ENCODE data around the gene TAS2R31.
"Not testable (repeated sequence)": the region's sequence is repeated elsewhere in the genome, so short reads cannot be mapped to it uniquely, and the experiment has no call there.

The TAS2R31 gene, protein sequence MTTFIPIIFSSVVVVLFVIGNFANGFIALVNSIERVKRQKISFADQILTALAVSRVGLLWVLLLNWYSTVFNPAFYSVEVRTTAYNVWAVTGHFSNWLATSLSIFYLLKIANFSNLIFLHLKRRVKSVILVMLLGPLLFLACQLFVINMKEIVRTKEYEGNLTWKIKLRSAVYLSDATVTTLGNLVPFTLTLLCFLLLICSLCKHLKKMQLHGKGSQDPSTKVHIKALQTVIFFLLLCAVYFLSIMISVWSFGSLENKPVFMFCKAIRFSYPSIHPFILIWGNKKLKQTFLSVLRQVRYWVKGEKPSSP

DNA sequence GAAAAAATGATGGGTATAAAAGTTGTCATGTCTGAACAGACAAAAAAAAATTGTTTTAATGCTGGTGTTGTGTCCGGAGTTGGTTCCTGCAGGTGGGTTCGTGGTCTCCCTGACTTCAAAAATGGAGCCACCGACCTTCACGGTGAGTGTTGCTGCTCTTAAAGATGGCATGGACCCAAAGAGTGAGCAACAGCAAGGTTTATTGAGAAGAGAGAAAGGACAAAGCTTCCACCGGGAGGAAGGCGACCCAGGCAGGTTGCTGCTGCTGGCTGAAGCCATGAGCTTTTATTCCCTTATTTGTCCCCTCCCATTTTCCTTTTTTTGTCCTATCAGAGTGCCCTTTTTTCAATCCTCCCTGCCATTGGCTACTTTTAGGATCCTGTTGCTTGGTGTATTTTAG is at the start of gene TAS2R31:
TSS of gene TAS2R31 (minus strand) at position 101 of the 400 bp plus-strand sequence. CDS start at position 29, 72 bp downstream.
- DNase-seq = no peak

DNA sequence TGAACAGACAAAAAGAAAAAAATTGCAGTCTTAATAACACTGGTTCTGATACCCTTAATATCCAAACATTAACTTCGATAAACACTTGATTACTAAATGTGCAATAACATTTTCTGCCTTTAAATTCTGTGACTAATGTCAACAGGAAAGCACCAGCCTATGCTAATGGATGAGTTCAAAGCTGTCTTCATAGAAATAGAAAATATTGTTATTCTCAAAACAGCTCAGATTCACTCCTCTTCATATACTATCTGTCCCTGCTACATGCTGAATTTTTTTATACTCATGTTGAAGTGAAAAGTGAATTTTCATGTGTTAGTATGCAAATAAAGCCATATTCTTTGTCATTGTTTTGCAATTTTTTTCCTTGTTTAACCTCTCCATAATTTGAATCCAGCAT is 47.0 kb upstream of the TAS2R31 start:
- DNase-seq = no peak

DNA sequence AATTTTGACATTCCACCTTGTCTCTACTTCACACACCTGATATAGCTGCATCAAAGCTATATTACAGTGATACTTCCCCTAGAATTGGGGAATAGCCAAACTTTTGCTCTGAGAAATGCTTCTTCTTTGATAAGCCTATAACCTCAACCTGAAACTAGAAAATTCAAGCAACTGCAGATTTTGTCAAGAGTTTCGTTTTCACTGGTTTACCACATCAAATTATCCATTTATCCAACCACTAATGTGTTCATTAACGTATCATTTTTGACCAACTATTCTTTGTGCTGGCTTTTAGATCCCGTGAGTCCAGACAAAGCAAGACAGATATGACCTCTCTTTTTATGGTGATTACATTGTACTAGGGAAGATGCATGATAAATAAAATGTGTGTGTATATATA is 44.4 kb upstream of the TAS2R31 start:
- no peak for DNase-seq

DNA sequence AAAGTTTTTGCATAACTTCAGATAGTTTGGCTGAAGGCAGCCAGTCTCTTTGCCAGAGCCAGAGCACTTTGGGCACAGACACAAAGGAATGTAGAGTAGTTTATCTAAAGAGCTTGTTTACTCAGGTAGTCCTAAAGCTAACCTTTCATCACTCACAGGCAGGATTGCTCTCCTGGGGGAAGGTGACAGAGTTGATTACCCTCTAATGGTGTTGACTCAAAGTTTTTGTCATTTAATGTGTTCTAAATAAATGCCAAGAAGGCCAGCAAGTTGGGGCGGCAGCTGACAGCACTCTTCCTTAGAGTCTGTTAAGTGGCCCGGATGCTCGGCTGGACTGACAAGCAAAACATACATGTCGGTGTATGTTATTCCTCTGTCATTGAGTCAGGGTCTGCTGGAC is 40.2 kb upstream of the TAS2R31 start:
- no peak for DNase-seq

DNA sequence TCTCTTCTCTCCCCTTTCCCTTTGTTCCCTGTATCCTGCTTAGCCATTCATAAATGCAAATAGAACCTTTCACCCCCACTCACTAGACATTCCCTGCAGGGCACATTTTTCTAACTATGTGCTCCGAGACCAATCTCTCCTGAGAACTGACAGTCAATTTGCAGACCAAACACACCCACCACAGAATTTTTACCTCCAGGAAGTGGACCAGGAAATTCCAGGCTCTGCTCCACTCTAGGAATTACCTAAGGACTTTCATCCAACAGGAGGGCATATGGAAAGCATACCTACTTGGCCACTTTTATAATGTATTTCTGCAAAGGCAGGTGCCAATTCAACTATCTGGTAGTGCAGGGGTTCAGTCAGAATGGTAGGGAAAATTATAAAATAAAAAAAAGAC is 39.8 kb upstream of the TAS2R31 start:
- DNase-seq = no peak

DNA sequence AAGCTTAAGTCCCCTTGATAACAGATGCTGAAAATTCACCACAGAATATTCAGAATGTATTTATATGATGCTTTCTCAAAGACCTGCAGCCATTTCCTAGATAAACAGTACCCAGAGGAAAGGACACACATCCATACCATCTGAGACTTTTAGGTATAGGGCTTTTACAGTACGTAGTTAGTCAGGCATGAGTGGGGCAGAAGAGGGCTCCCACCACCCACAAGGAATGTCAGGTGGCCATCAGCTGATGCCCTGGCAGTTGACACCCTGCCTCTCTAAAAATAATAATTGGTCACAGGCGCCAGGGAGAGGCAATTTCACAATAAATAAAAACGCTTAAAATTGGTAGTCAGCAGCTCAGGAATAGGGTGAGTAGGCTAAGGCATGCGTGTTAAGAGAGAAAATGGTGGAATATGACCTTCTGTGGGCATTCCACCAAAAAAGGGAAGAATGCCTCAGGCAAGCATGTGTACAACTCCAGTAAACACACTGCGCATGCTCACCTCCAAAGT is 38.7 kb upstream of the TAS2R31 start:
- no peak for DNase-seq

DNA sequence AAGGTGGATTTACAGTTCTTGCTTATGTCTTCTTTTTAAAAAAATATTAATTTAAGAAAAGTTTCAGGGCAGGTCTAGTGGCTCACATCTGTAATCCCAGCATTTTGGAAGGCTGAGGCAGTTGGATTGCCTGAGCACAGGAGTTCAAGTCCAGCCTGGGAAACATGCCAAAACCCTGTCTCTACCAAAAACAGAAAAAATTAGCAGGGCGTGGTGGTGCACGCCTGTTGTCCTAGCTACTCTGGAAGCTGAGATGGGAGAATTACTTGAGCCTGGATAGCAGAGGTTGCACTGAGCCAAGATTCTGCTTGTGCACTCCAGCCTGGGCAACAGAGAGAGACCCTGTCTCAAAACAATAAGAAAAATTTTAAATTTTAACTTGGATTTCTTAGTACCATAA is 36.3 kb upstream of the TAS2R31 start:
- DNase-seq = no peak

DNA sequence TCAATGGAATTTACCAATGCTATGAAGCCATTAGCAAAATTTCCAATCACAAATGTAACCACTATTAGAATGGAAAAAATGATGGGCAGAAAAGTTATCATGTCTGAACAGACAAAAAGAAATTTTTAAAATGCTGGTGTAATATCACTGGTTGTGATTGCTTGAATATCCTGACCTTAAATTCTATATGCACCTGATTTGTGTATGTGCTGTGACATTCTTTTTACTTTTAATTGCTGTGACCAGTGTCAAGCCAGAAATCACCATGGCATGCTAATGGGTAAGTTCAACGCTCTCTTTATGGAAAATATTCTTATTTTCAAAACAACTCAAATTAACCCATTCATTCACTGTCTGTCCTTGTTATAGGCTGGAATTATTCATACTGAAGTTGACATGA is 31.0 kb upstream of the TAS2R31 start, which contains the start of gene TAS2R46:
TSS of gene TAS2R46 (minus strand) at position 101 of the 400 bp plus-strand sequence. CDS start at position 101, 0 bp downstream.
- not testable (repeated sequence) for DNase-seq

DNA sequence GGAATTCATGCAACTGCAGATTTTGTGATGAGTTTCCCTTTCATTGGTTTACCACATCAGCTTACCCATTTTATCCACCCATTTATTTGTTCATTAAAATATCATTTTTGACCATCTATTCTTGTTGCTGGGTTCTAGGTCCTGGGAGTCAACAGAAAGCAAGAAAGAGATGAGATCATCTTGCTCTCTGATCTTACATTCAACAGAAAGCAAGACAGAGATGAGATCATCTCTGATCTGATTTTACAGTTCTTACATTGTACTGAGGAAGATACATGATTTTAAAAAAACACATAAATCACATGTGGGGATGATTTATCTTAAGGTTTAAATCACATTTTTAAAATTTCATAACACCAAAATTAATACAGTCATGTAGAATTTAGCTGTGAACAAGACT is 28.6 kb upstream of the TAS2R31 start:
- no peak for DNase-seq

DNA sequence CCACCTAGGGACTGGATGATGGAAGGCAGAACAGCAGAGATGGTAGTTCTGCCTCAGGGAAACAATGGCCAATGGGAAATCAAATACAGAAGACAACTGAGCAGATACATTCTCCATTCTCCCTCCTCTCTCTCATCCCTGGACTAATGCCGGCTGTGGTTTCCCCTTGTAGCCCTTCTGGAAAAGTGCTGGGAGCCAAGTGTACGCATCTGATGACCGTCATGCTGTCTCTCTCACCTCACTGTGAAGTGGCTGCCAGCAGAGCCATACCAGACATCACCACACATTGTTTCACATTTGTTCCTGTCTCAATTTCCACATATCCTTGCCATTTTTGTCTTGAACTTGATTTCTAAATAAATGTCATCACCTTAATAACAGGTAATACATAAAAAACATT is 27.8 kb upstream of the TAS2R31 start:
- no peak for DNase-seq

DNA sequence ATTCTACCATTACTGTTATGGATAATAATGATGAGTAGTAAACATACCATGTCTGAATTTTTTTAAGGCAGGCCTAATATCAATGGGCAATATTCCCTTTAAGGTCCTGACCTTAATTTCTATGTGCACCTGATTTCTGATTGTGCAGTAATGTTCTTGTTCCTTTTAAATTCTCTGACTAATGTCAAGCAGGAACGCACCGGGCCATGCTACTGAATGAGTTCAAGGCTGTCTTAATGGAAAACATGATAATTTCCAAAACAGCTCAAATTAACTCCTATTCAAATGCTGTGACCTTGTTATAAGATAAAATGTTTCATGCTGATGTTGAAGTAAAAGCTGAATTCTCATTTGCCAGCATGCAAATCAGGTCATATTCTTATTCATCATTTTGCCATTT is 24.1 kb upstream of the TAS2R31 start:
- no peak for DNase-seq

DNA sequence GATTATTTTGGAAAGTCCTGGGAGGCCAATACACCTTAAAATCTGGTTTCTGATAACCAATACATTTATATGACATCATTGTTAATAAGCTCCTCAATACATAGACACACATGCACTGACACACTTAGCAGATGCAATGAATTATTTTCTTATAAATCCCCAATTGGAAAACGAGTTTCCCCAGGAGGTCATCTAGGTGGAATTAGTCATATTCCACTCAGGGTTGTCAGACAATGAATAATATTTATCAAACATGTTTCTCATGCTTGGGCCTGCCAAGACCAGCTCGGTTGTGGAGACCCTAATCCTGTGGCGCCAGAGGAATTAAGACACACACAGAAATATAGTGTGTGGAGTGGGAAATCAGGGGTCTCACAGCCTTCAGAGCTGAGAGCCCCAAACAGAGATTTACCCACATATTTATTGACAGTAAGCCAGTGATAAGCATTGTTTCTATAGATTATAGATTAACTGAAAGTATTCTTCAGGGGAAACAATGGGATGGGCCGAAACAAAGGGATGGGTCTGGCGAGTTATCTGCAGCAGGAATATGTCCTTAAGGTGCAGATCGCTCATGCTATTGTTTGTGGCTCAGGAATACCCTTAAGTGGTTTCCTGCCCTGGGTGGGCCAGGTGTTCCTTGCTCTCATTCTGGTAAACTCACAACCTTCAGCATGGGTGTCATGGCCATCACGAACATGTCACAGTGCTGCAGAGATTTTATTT is 18.8 kb upstream of the TAS2R31 start:
- not testable (repeated sequence) for DNase-seq

DNA sequence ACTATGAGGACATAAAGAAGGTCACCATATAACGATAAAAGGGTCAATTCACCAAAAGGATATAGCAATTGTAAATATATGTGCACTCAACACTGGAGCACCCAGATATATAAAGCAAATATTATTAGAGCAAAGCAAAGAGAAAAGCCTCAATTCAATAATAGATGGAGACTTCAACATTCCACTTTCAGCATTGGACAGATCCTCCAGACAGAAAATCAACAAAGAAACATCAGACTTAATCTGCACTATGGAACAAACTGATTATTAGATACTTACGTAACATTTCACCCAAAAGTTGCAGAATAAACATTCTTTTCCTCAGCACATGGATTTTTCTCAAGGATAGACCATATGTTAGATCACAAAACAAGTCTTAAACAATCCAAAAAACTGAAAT is 10.2 kb upstream of the TAS2R31 start:
- DNase-seq = not testable (repeated sequence)

DNA sequence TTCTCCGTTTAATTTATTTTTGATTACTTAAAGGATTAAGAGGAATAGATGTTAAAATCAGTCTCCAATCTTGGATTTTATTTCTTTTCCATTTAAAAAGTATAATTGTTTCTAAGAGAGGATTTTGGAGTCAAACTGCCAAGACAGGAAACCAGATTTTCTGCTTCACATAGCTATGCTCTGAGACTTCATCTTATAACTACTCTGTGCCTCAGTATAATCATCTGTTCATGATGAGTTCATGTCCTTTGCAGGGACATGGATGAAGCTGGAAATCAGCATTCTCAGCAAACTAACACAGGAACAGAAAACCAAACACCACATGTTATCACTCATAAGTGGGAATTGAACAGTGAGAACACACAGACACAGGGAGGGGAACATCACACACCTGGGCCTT is 9.0 kb upstream of the TAS2R31 start:
- DNase-seq = no peak

DNA sequence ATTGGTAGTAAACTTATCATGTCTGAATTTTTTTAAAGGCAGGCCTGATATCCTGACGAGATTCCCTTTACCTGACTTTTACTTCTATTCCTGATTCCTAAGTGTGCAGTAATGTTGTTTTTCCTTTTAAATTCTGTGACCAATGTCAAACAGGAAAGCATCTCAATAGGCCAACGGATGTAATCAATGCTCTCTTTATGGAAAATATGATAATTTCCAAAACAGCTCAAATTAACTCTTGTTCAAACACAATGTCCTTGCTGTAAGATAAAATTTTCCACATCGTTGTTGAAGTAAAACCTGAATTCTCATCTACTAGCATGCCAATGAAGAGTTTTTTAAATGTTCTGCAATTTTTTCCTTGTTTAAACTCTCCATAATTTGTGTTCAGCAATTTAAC is 8.0 kb upstream of the TAS2R31 start:
- DNase-seq = no peak

DNA sequence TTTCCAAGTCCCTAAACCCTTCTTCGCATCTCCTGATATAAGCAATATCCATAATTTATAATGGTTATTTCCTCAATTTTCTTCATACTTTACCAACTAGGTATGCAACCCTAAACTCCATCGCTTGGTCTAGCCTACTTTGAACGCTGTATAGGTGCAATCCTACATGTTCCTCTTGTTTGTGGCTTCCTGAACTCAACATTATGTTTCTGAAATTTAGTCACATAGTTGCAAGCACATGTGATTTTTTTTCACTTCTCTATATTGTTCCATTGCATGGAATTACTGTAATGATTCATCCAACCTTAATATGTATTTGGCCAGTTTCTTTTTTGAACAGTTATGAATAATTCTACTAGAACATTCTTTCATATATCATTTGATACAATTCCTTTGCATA is 2.8 kb upstream of the TAS2R31 start:
- DNase-seq = not testable (repeated sequence)

DNA sequence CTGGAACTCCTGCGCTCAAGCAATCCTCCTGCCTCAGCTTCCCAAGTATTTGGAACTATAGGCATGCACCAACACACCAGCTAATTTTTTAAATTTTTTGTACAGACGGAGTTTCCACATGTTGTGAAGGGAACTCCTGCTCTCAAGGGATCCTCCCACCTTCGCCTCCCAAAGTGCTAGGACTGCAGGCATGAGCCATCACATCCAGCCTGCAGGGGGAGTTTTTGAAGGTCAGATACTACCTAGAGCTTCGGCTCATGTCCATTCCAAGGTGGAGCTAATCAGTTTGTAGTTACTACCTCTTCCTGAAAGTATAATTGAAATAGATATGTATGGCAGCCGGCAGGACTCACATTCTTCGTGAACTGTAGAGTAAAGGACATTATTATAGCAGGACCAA is 5.1 kb downstream of the TAS2R31 start:
- DNase-seq = no peak

DNA sequence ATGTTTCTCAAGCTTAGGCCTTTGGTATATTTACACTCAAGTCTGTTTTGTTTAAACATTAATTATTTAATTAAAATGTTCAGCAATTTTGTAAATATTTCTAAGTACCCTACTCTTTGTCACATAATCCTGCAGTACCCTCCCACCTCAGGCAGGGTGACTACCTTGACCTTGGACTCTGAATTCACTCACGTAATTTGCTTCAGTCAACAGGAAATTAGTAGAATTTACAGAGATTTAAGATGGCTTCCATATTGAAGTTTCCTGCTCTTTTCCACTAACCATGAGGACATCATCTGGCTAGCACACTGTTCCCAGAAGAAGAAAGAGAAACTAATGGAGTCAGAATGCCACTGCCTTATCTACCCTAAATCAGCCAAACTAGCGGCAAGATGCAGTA is 7.8 kb downstream of the TAS2R31 start:
- DNase-seq = no peak

DNA sequence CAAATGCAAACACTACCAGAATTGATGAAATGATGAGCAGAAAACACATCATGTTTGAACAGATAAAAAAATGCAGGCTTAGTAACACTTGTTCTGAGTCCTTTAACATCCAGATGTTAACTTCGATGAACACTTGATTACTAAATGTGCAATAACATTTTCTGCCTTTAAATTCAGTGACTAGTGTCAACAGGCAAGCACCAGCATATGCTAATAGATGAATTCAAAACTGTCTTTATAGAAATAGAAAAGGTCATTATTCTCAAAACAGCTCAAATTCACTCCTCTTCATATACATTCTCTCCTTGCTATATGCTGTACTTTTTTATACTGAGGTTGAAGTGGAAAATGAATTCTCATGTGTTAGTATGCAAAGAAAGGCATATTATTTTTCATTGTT is 8.7 kb downstream of the TAS2R31 start, which contains the start of gene TAS2R19:
TSS of gene TAS2R19 (minus strand) at position 101 of the 400 bp plus-strand sequence. CDS start at position 52, 49 bp downstream.
- no peak for DNase-seq

DNA sequence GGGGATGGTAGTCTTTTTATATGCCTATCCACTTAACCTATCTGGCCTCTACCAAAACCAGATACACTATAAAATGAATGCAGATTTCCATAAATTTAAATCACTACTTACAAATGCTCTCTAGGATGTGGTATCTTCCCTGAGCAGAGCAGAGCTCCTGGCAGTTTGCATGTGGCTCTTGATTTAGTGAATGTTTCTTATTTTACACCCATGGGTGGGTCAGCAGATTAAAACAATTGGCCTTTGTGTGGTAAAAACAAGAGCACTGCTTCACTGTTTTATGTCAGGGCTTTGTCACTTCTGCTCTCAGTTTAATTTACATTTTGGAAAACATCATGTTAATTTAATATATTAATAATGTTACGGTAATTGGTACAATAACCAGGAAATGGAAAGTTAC is 14.3 kb downstream of the TAS2R31 start:
- DNase-seq = no peak

DNA sequence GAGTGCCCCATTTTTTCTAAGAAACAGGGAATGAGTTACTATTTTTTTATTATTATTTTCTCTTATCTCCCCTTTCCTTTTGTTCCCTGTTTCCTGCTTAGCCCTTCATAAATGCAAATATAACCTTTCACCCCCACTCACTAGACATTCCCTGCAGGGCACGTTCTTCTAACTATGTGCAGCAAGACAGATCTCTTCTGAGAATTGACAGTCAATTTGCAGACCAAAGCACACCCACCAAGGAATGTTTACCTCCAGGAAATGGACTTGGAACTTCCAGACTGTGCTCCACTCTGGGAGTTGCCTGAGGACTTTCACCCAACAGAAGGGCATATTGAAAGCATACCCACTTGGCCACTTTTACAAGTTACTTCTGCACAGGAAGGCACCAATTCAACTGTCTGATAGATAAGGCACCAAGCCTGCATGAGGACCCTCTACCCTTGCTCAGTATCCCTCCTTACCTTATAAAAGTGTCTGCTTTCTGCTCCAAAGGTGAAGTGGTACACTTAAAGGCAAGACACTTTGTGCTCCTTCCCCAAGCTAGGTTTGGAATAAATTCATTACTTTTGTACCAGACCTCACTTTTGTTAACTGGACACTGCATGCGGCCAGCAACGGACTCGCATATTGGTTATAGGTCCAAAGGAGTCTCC is 15.3 kb downstream of the TAS2R31 start:
- no peak for DNase-seq

DNA sequence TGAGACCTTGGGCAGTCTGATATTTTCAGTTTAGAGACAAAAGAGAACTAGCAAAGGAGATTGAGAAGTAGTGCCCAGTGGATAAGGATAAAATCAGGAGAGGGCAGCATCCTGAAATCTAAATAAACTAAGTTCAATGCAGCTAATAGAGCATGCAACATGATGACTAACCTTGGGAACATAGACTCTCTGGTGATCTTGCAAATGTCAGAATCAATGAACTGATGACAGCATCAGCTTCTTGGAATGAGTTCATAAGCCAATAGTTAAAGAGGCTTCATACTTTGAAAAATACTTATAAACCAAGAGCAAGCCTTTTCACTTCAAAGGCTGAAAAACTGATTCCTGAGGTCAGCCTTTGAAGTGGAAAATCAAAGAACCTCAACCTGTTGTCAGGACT is 17.0 kb downstream of the TAS2R31 start:
- DNase-seq = no peak

DNA sequence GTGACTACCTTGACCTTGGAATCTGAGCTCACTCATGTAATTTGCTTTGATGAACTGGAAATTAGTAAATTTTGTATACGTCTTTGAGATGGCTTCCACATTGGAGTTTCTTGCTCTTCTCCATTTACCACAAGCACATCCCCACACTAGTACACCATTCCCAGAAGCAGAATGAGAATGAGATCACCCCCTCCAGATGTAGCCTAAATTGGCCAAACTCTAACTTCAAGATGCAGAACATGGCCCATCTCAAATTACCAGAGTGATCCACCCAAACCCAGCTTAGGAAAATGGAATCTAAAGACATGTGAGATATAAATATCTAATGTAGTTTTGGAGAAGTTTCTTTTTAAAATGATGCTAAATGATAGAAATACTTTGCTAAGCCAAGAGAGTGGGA is 23.6 kb downstream of the TAS2R31 start:
- DNase-seq = no peak

DNA sequence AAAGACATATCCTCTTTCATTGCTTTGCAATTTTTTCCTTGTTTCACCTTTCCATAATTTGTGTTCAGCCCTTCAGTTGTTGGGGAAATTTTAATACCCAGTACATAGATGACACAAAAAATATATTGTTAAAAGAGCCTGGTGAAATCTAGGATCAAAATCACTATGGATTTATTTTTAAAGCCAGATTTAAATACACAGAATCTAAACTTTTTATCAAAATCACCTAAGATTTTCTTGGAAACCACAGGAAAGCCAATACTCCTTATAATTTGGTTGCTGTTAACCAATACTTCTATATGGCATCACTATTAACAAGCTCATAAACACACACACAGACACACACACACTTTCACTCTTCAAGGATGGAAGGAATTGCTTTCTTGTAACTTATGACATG is 33.0 kb downstream of the TAS2R31 start, which contains the start of gene TAS2R20:
TSS of gene TAS2R20 (minus strand) at position 101 of the 400 bp plus-strand sequence. CDS start 429 bp downstream, outside the sequence.
- DNase-seq = no peak

Data from stimulated activated CD4-positive, alpha-beta T cell treated with anti-CD3 and anti-CD28 coated beads, Interleukin-1b, Interleukin-23, amount 100 ng/mL, for 48 hours (primary cell).